SU-DHL-6 (cell line): ENCODE results near the gene SLC25A3.
"Not testable (repeated sequence)": the region's sequence is repeated elsewhere in the genome, so short reads cannot be mapped to it uniquely, and the experiment has no call there.

Experiments used
- H2AFZ ChIP-seq: fragments of 200-600 bp; sonication (generic); 2 replicates; pipeline ENCODE4 v1.6.1; 2014; ENCODE audit warnings: low read depth, mild to moderate bottlenecking, moderate library complexity, mixed read lengths, antibody characterized with exemption, low read length; ENCODE audit not compliant: severe bottlenecking
- H3F3A ChIP-seq: fragments of 200-600 bp; shearing (Covaris generic); 2 replicates; pipeline ENCODE4 v1.6.0; 2016; ENCODE audit warnings: antibody characterized with exemption, mild to moderate bottlenecking; ENCODE audit not compliant: insufficient read depth
- H3K27ac ChIP-seq: fragments of 200-600 bp; sonication (generic); 2 replicates; pipeline ENCODE4 v1.5.1; 2016; ENCODE audit warnings: low read depth, mild to moderate bottlenecking, low read length, moderate library complexity, mixed read lengths
- H3K27me3 ChIP-seq: fragments of 200-600 bp; sonication (generic), shearing (Covaris generic); 2 replicates; pipeline ENCODE4 v1.6.0; 2014; ENCODE audit warnings: mild to moderate bottlenecking, low read length
- H3K36me3 ChIP-seq: fragments of 200-600 bp; sonication (generic); 2 replicates; pipeline ENCODE4 v1.6.1; 2014; ENCODE audit warnings: mild to moderate bottlenecking, low read length, mixed read lengths
- H3K4me2 ChIP-seq: fragments of 300-600, 200-600 bp; shearing (Covaris generic), sonication (generic); 2 replicates; pipeline ENCODE4 v1.6.0; 2014; ENCODE audit warnings: low read length, low read depth, mild to moderate bottlenecking; ENCODE audit not compliant: poor library complexity, severe bottlenecking
- H3K4me3 ChIP-seq: fragments of 200-600 bp; sonication (generic); 2 replicates; pipeline ENCODE4 v1.5.1; 2014; ENCODE audit warnings: antibody characterized with exemption, low read length, mild to moderate bottlenecking, mixed read lengths; ENCODE audit not compliant: insufficient read depth, poor library complexity, severe bottlenecking
- H3K79me2 ChIP-seq: fragments of 200-600 bp; sonication (generic); 2 replicates; pipeline ENCODE4 v1.6.1; 2014; ENCODE audit warnings: mild to moderate bottlenecking, low read length, moderate library complexity; ENCODE audit not compliant: insufficient read depth
- H3K9ac ChIP-seq: fragments of 200-600 bp; sonication (generic); 2 replicates; pipeline ENCODE4 v1.7.0; 2014; ENCODE audit warnings: mild to moderate bottlenecking, low read length
- H3K9me2 ChIP-seq: fragments of 200-600 bp; sonication (generic); replicated peaks from 2 replicates; pipeline ENCODE4 v1.6.1; 2014; ENCODE audit warnings: low read length; ENCODE audit not compliant: insufficient read depth
- H3K9me3 ChIP-seq: fragments of 200-600 bp; sonication (generic); 2 replicates; pipeline ENCODE4 v1.6.1; 2014; ENCODE audit warnings: low read length, mixed read lengths; ENCODE audit not compliant: insufficient read depth
- H4K20me1 ChIP-seq: fragments of 200-600 bp; sonication (generic); 2 replicates; pipeline ENCODE4 v1.6.1; 2014; ENCODE audit warnings: low read depth, mild to moderate bottlenecking, antibody characterized with exemption, low read length, moderate library complexity, mixed read lengths
- CTCF ChIP-seq: fragments of 200-600 bp; sonication (generic); IDR thresholded peaks from one replicate; pipeline ENCODE4 v1.5.1; 2017; ENCODE audit warnings: antibody characterized with exemption, mild to moderate bottlenecking, low read length, moderate library complexity; ENCODE audit not compliant: insufficient read depth, poor library complexity, severe bottlenecking
- EZH2phosphoT487 ChIP-seq: fragments of 200-600 bp; sonication (generic), shearing (Covaris generic); conservative IDR thresholded peaks from 2 replicates; pipeline ENCODE4 v1.6.1; 2018; ENCODE audit warnings: mild to moderate bottlenecking, antibody characterized with exemption, low read length, moderate library complexity, mixed read lengths

SLC25A3 gene

GRCh38 chr12:98637068-98637467, 43.6 kb downstream of the SLC25A3 start:
- TF ChIP-seq CTCF (no peak), EZH2phosphoT487 (no peak)
- H3K27ac ChIP-seq: no peak overlapping the region
- H3K9ac ChIP-seq: no peak overlapping the region
- no peaks in the 10 kb centered on the region for H3K9me2 ChIP-seq
- H3F3A ChIP-seq: no peaks in the 10 kb centered on the region
- H3K9me3 ChIP-seq: no peaks in the 10 kb centered on the region
- H4K20me1 ChIP-seq: no peaks in the 10 kb centered on the region
- H2AFZ ChIP-seq: no peak overlapping the region
- H3K36me3 ChIP-seq: 0 out of 2 replicates have a peak, but pooled peaks cover 4% of the 10 kb centered on the region
- H3K4me3 ChIP-seq: no peak overlapping the region
- peaks cover 65% of the 10 kb centered on the region for H3K79me2 ChIP-seq
- H3K4me2 ChIP-seq: no peak overlapping the region
- no peaks in the 10 kb centered on the region for H3K27me3 ChIP-seq

GRCh38 chr12:98638009-98638408, 44.5 kb downstream of the SLC25A3 start:
- no peak overlapping the region for H3K4me2 ChIP-seq
- no peaks in the 10 kb centered on the region for H3F3A ChIP-seq
- H3K27ac ChIP-seq: no peak overlapping the region
- H3K36me3 ChIP-seq: 0 out of 2 replicates have a peak, but pooled peaks cover 2% of the 10 kb centered on the region
- H3K27me3 ChIP-seq: no peaks in the 10 kb centered on the region
- H3K9me3 ChIP-seq: no peaks in the 10 kb centered on the region
- TF ChIP-seq EZH2phosphoT487: no peak
- no peak overlapping the region for H3K4me3 ChIP-seq
- peaks cover 74% of the 10 kb centered on the region for H3K79me2 ChIP-seq
- H3K9ac ChIP-seq: no peak overlapping the region
- H2AFZ ChIP-seq: no peak overlapping the region
- H4K20me1 ChIP-seq: no peaks in the 10 kb centered on the region
- no peaks in the 10 kb centered on the region for H3K9me2 ChIP-seq

- no peaks in the 10 kb centered on the region for H3K9me2 ChIP-seq
- H3K27ac ChIP-seq: no peak overlapping the region
- no peak overlapping the region for H3K4me3 ChIP-seq
- H2AFZ ChIP-seq: no peak overlapping the region
- no peaks in the 10 kb centered on the region for H3K36me3 ChIP-seq
- no peak overlapping the region for H3K4me2 ChIP-seq
- H4K20me1 ChIP-seq: no peaks in the 10 kb centered on the region
- no peaks in the 10 kb centered on the region for H3K9me3 ChIP-seq
- H3K79me2 ChIP-seq: peaks cover 89% of the 10 kb centered on the region
- H3F3A ChIP-seq: peaks cover 5% of the 10 kb centered on the region; the same call in 1 of the 2 replicates
- H3K9ac ChIP-seq: no peak overlapping the region
- TF ChIP-seq CTCF (no peak), EZH2phosphoT487 (no peak)
- no peaks in the 10 kb centered on the region for H3K27me3 ChIP-seq
These were observed 46.0 kb downstream of the SLC25A3 start for GRCh38 chr12:98639491-98639890.

- Histone ChIP-seq H3K79me2 (peaks cover 88% of the 10 kb centered on the region), H3K9ac (0 out of 2 replicates have a peak overlapping the region, but pooled peaks have one; percentile 95), H3K4me2 (peak overlapping the region; percentile 94)
- not testable (repeated sequence) for H3K9me2 ChIP-seq, H4K20me1 ChIP-seq, H3K27me3 ChIP-seq, H3K36me3 ChIP-seq, H3F3A ChIP-seq, H3K4me3 ChIP-seq, H3K27ac ChIP-seq, H3K9me3 ChIP-seq, H2AFZ ChIP-seq
These were observed 49.3 kb downstream of the SLC25A3 start for GRCh38 chr12:98642801-98643200.
